Activated naive CD8-positive, alpha-beta T cell treated with anti-CD3 and anti-CD28 coated beads, Interleukin-2, amount 10 ng/mL, durations not matched to agents 7 days and 5 days (primary cell): ENCODE results near the gene EPHB2. TPM values are rescaled to one million over a fixed set of nuclear protein-coding genes. Genes with fewer than 3 reads are reported as not detected.

Experiments
- ATAC-seq: fragments of 150-1000 bp; cut with Tn5 transposase; one replicate; pipeline ENCODE4 v1.10.0; 2021; ENCODE audit warnings: low read depth, moderate library complexity
- POLR2A ChIA-PET: fragments of 350-600 bp; sonication (Branson Sonifier 250); formaldehyde crosslinking; loops from one replicate; lab custom pipeline; 2021; ENCODE audit warnings: antibody characterized with exemption; lab: Charles Lee
- DNase-seq: peaks from one replicate; pipeline ENCODE4 v3.0.0; 2021
- H3K27ac Mint-ChIP-seq: one replicate; pipeline ENCODE4 v1.8.0; 2022; ENCODE audit warnings: mild to moderate bottlenecking, mixed read lengths
- H3K27me3 Mint-ChIP-seq: one replicate; pipeline ENCODE4 v1.8.0; 2022; ENCODE audit warnings: mild to moderate bottlenecking, moderate library complexity, mixed read lengths
- H3K36me3 Mint-ChIP-seq: one replicate; pipeline ENCODE4 v1.8.0; 2021; ENCODE audit warnings: mild to moderate bottlenecking, mixed read lengths
- H3K4me1 Mint-ChIP-seq: one replicate; pipeline ENCODE4 v1.8.0; 2021; ENCODE audit warnings: mixed read lengths
- H3K4me3 Mint-ChIP-seq: one replicate; pipeline ENCODE4 v1.8.0; 2022; ENCODE audit warnings: mild to moderate bottlenecking, moderate library complexity, mixed read lengths
- H3K9me3 Mint-ChIP-seq: one replicate; pipeline ENCODE4 v1.8.0; 2021; ENCODE audit warnings: mixed read lengths
- total RNA-seq, 2 experiments: library from RNA; stranded (reverse); gene quantifications; one replicate each; pipeline ENCODE4 v1.2.3, GENCODE V29; 2021

Gene EPHB2
- total RNA-seq, 2 experiments from 2014 or later: 0.25 to 0.26 TPM

DNA sequence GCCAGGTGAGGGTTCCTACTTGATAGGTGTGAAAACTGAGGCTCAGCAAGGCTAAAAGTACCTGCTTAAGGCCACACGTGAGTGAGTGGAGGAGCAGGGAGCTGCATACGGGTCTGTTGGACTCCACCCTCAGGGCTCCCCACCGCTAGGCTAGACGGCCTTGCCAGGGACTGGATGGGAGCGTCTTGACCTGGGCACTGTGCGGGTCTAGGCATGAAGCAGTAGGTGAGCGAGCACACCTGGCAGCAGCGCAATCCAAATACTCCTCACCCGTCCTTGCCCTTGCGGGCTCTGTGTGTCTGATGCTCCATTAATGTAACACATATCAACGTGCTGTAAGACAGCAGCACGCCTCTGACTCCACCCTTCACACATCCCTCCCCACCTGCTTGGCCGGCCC, 168.0 kb downstream of the EPHB2 start:
- ATAC-seq (no peak), DNase-seq (no peak)
- H3K4me3 Mint-ChIP-seq: no peak overlapping the region
- H3K27me3 Mint-ChIP-seq: no peaks in the 10 kb centered on the region
- H3K27ac Mint-ChIP-seq: no peak overlapping the region
- POLR2A ChIA-PET: no interaction called here
- H3K9me3 Mint-ChIP-seq: no peaks in the 10 kb centered on the region
- H3K36me3 Mint-ChIP-seq: no peaks in the 10 kb centered on the region
- H3K4me1 Mint-ChIP-seq: no peaks in the 10 kb centered on the region

DNA sequence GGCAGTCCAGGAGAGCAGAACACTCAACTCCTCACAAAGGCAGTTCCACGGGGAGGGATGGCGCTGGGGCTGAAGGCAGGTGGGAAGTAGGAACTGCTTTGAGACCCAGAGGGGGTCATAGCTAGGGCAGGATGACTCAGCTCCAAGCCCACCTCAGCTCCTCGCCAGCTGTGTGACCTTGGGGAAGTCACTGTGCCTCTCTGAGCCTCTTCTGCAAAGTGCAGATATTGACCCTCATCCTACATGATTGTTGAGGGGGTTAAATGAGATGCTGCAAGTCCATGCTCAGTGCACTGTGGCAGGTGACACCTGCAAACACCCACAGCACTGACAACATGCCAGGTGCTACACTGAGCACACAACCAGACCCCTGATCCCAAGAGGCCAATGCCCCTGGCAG, 168.8 kb downstream of the EPHB2 start:
- Mint-ChIP-seq H3K4me3 (no peak overlapping the region), H3K27me3 (no peaks in the 10 kb centered on the region), H3K9me3 (no peaks in the 10 kb centered on the region), H3K4me1 (no peaks in the 10 kb centered on the region), H3K27ac (no peak overlapping the region), H3K36me3 (no peaks in the 10 kb centered on the region)
- POLR2A ChIA-PET: no interaction called here
- ATAC-seq (no peak), DNase-seq (no peak)

DNA sequence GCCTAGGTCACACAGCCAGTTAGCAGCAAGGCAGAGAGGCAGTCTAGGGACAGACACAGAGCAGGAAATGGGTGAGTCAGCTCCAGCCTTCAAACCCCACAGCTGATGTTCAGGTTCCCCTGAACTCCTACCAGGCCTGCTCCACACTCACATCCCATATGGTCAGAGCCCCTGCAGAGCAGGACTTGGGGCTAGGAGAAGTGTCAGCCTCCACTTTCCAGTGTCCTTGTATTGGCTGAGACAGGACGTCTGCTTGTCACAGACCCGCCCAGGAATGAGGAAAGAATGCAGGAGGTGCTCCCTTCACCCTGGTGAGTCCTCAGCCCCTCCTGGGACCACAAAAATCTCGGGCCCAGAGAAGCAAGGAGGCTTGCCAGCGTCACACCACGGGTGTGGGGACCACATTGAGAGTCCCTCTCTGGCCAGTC, 169.5 kb downstream of the EPHB2 start:
- no peak for DNase-seq
- H3K4me3 Mint-ChIP-seq: no peak overlapping the region
- no peaks in the 10 kb centered on the region for H3K36me3 Mint-ChIP-seq
- POLR2A ChIA-PET: no interaction called here
- H3K27me3 Mint-ChIP-seq: no peaks in the 10 kb centered on the region
- H3K9me3 Mint-ChIP-seq: no peaks in the 10 kb centered on the region
- H3K4me1 Mint-ChIP-seq: peaks cover 7% of the 10 kb centered on the region
- peak; percentile 54 for ATAC-seq
- no peak overlapping the region for H3K27ac Mint-ChIP-seq

DNA sequence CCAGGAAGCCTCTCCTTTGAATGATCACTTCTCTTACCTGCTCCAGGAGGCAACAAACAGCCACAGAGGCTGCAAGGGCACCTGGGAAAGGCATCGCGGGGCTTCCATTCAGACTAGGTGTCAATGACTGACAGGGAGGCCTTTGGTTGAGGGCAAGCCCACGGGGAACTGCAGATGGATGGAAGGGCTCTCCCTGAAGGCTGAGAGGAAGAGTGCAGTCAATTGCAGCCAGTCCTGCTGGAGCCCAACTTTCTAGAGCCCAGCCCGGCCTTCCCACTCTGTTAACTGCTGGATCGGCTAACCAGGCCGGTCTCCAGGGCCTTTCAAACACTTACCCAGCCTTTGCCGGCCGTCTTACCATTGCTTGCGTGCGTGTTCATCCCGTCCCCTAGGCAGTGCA, 172.8 kb downstream of the EPHB2 start:
- ATAC-seq (no peak), DNase-seq (no peak)
- H3K4me3 Mint-ChIP-seq: no peak overlapping the region
- peaks cover 4% of the 10 kb centered on the region for H3K27me3 Mint-ChIP-seq
- POLR2A ChIA-PET: no interaction called here
- no peak overlapping the region for H3K27ac Mint-ChIP-seq
- H3K4me1 Mint-ChIP-seq: peaks cover 9% of the 10 kb centered on the region
- H3K36me3 Mint-ChIP-seq: no peaks in the 10 kb centered on the region
- no peaks in the 10 kb centered on the region for H3K9me3 Mint-ChIP-seq

DNA sequence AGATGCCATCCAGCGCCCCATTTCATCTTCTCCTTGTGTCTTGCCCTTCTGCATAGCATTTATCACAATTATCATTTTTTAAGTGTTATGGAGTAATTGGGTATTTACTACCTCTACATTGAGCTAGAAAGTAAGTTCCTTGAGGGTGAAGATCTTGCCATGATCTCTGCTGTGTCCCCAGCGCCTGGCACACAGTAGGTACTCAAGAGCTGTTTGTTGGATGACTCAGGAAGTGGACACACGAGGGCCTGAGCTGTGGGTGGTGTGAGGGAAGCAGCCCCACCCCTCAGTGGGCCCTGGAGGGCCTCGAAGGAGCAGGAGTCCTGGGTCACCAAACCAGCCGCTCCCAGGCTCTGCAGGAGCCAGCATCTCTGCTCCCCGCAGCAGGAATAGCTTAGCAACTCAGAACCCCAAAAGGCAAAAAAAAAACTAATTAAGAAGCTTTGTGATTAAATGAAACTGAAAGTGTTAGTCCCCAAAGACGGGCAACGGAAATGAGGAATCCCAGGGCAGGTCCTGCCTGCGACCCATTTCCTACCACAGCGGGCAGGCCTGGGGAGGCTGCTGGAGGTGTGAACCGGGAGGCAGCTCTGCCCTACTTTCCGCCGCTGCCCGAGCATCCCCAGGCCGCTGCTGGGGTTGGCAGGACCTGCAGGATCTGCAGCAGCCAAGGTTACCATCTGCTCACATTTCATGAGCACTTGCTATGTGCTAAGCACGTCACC, 174.3 kb downstream of the EPHB2 start:
- Mint-ChIP-seq H3K9me3 (no peaks in the 10 kb centered on the region), H3K4me1 (peaks cover 9% of the 10 kb centered on the region), H3K36me3 (no peaks in the 10 kb centered on the region), H3K27ac (peak overlapping the region; percentile 66), H3K27me3 (peaks cover 10% of the 10 kb centered on the region), H3K4me3 (peak overlapping the region; percentile 53)
- POLR2A ChIA-PET: interaction anchor here (1.2 kb wide), 1 partner anchor 135 kb away, joined by 3 read pairs; no protein-coding TSS in a partner anchor
- DNase-seq: peak; percentile 53
- ATAC-seq: peak; percentile 65

DNA sequence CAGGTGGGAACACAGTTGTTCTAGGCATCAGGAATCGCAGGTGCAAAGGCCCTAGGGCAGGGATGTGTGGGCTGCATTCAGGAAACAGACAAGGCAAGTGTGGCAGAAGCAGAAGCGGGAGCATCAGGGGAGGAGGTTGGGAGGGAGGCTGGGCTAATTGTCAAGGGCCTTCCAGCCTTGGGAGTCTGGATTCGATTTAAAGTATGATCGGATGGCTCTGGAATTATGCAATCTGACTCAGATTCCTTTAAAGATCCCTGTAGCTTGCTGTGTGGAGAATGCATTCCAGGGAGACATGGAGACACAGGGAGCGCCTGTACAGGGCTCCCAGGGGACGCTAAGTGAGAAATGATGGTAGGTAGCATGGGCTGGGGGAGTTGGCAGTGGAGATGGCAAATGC, 175.6 kb downstream of the EPHB2 start:
- ATAC-seq: no peak
- Mint-ChIP-seq H3K4me1 (peaks cover 9% of the 10 kb centered on the region), H3K27ac (peak overlapping the region; percentile 11), H3K4me3 (no peak overlapping the region), H3K9me3 (no peaks in the 10 kb centered on the region), H3K36me3 (no peaks in the 10 kb centered on the region), H3K27me3 (peaks cover 10% of the 10 kb centered on the region)
- no peak for DNase-seq
- POLR2A ChIA-PET: no interaction called here

DNA sequence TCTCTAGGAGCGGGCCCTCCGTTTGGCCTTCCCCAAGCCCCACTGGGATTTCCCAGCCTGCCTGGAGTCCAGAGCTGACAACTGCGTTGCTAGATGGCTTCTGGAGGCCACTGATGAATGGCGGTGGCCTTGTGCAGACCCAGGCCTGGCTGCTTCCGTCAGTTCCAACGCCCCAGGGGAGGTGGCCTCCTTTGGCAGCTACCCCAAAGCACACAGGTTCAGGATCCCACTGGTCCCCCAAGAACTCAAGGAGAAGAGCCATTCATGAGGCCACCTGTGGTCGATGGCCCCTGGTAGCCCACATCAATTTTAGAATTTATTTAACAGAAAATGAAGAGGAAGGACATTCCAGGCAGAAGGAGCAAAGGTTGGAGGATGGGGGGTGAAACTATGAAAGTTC, 176.9 kb downstream of the EPHB2 start:
- H3K4me1 Mint-ChIP-seq: peaks cover 9% of the 10 kb centered on the region
- no peak for DNase-seq
- H3K27me3 Mint-ChIP-seq: peaks cover 10% of the 10 kb centered on the region
- no peak for ATAC-seq
- POLR2A ChIA-PET: no interaction called here
- no peaks in the 10 kb centered on the region for H3K36me3 Mint-ChIP-seq
- no peaks in the 10 kb centered on the region for H3K9me3 Mint-ChIP-seq
- no peak overlapping the region for H3K27ac Mint-ChIP-seq
- no peak overlapping the region for H3K4me3 Mint-ChIP-seq

DNA sequence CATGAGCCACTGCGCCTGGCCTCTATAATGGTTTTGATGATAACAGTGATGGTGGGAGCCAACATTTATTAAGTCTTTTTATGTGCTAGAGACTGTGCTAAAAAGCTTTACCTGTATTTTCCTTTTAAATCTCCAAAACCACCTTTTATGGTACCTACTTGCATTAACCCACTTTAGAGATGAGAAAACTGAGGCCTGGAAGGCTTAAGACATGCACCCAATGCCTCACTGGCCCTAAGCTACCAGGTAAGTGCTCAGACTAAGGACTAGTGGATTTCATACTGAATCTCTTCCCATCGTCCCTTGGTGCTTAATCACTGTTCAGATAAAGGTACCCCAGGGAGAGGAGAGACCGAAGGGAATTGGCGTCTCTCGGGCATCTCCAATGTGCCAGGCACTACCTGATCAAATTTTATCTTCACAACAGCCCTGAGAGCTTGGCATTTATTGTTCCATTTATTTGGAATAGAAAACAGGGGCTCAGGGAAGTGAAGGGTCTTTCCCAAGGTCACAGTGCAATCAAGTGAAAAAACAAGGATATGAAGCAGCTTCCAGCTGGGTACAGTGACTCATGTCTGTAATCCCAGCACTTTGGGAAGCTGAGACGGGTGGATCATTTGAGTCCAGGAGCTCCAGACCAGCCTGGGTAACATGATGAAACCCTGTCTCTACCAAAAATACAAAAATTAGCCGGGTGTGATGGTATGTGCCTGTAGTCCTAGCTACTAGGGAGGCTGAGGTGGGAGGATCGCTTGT, 177.9 kb downstream of the EPHB2 start:
- POLR2A ChIA-PET: no interaction called here
- DNase-seq: no peak
- H3K27me3 Mint-ChIP-seq: peaks cover 10% of the 10 kb centered on the region
- H3K9me3 Mint-ChIP-seq: no peaks in the 10 kb centered on the region
- H3K4me3 Mint-ChIP-seq: no peak overlapping the region
- no peaks in the 10 kb centered on the region for H3K36me3 Mint-ChIP-seq
- no peak overlapping the region for H3K27ac Mint-ChIP-seq
- ATAC-seq: no peak
- H3K4me1 Mint-ChIP-seq: peaks cover 9% of the 10 kb centered on the region

DNA sequence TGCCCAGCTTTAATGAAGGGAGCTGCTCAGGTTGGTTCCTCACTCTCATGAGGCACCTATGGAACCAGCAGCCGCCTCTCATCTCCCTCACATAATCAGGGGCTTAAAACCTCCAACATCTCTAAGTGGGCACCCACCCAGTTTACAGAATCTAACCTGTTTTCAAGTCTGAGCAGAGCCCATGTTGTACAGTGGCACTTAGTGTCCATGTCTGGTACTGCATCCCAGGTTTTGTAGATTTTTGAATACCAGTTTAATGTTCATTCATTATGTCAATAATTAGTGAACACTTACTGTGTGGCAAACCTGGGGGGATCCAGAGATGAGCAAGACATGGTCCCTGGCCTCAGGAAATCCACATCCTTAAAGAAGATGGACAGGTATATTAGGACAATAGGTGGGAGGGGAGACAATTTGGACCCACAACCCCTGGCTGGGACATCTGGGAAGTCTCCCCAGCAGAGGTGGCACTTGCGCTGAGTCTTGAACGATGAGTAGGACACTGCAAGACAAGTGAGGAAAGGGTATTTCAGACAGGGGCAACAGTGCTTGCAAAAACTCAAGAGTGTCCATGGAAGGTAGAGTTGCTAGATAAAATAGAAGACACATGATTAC, 178.7 kb downstream of the EPHB2 start:
- H3K4me1 Mint-ChIP-seq: peaks cover 9% of the 10 kb centered on the region
- H3K9me3 Mint-ChIP-seq: no peaks in the 10 kb centered on the region
- ATAC-seq (no peak), DNase-seq (no peak)
- H3K27me3 Mint-ChIP-seq: peaks cover 10% of the 10 kb centered on the region
- POLR2A ChIA-PET: no interaction called here
- H3K36me3 Mint-ChIP-seq: no peaks in the 10 kb centered on the region
- H3K4me3 Mint-ChIP-seq: no peak overlapping the region
- H3K27ac Mint-ChIP-seq: no peak overlapping the region

DNA sequence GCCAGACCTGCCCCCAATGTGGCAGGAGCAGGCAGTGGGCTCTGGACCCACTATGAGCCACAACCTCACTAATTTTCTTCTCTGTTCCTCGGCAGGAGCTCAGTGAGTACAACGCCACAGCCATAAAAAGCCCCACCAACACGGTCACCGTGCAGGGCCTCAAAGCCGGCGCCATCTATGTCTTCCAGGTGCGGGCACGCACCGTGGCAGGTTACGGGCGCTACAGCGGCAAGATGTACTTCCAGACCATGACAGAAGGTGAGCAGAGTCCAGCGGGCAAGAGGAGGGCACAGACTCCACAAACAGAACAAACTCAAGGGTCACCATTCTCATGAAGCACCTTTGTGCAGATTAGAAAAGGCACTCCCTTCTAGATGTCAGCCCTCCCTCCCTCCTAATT, 182.2 kb downstream of the EPHB2 start:
- no peaks in the 10 kb centered on the region for H3K4me1 Mint-ChIP-seq
- no peak overlapping the region for H3K4me3 Mint-ChIP-seq
- no peaks in the 10 kb centered on the region for H3K9me3 Mint-ChIP-seq
- ATAC-seq (no peak), DNase-seq (no peak)
- H3K27ac Mint-ChIP-seq: no peak overlapping the region
- no peaks in the 10 kb centered on the region for H3K36me3 Mint-ChIP-seq
- H3K27me3 Mint-ChIP-seq: peaks cover 10% of the 10 kb centered on the region
- POLR2A ChIA-PET: no interaction called here

DNA sequence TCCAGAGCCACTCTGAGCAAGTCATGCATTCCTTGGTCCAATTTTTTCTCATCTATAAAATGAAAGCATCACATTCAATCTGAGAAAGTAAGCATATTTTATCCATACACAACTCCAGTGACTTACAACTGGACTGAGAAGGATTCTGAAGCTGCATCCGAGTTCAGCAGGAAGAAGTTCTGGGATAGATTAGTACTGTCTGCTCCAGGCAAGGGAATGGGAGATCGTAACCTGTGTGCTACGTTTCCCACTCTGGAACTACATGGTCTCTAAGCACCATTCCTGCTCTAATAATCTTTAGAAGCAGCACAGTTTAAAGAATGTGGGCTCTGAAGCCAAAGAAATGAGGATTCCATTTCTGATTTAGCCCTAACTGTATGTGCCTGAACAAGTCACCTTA, 182.7 kb downstream of the EPHB2 start:
- Mint-ChIP-seq H3K4me1 (no peaks in the 10 kb centered on the region), H3K27me3 (peaks cover 12% of the 10 kb centered on the region), H3K36me3 (no peaks in the 10 kb centered on the region), H3K4me3 (no peak overlapping the region), H3K27ac (no peak overlapping the region), H3K9me3 (no peaks in the 10 kb centered on the region)
- POLR2A ChIA-PET: no interaction called here
- no peak for DNase-seq
- no peak for ATAC-seq

DNA sequence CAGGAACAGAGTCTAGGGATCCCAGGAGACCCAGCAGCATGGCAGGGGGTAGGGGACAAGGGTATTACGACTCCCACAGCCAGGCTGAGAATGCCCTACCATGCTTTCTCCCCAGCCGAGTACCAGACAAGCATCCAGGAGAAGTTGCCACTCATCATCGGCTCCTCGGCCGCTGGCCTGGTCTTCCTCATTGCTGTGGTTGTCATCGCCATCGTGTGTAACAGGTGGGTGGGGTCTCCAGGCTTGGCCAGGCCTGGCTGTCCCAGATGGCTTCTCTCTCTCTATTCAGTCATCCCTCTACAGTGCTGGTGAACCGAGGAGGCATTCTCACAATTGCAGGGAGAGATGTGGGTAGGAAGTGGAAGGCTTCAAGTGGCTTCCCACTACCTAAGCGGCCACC, 184.7 kb downstream of the EPHB2 start:
- H3K4me1 Mint-ChIP-seq: no peaks in the 10 kb centered on the region
- peaks cover 10% of the 10 kb centered on the region for H3K27me3 Mint-ChIP-seq
- DNase-seq (no peak), ATAC-seq (no peak)
- H3K4me3 Mint-ChIP-seq: no peak overlapping the region
- no peaks in the 10 kb centered on the region for H3K9me3 Mint-ChIP-seq
- POLR2A ChIA-PET: no interaction called here
- H3K27ac Mint-ChIP-seq: no peak overlapping the region
- H3K36me3 Mint-ChIP-seq: no peaks in the 10 kb centered on the region

DNA sequence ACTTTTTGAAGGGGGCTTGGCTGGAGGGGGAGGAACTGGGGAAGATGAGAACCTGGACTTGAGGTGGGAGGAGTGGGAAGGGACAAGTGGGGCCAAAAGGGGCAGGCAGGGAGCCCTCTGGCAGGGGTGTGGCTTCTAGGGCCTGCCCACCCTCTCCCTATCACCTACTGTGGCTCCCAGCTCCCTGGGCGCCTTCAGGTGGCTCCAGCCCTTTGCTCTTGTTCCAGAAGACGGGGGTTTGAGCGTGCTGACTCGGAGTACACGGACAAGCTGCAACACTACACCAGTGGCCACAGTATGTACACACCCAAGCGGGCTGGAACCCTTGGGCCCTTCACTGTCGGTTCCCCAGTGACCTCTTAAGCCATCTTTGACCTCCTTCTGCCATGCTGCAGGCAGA, 185.5 kb downstream of the EPHB2 start:
- POLR2A ChIA-PET: no interaction called here

DNA sequence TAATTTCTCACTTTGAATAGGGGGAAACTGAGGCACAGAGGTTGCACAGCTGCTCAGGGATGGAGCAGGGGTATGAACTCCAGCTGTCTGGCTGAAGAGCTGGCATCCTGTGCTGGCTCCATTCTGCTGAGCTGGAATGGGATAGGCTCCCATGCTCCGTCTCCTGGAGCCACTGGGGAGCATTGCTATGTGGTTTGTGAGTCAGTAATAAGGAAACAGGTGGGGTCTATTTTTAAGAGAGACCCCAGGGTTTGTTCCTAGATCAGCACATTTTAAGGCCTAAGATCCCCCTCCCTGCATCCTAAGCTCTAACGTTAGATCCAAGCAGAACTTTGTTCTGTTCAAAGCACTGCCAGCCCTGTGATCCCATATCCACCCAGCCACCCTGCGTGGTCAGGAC, 189.8 kb downstream of the EPHB2 start:
- ATAC-seq: no peak
- POLR2A ChIA-PET: no interaction called here
- Mint-ChIP-seq H3K4me3 (no peak overlapping the region), H3K4me1 (no peaks in the 10 kb centered on the region), H3K27me3 (peaks cover 20% of the 10 kb centered on the region), H3K9me3 (no peaks in the 10 kb centered on the region), H3K36me3 (no peaks in the 10 kb centered on the region), H3K27ac (no peak overlapping the region)
- DNase-seq: no peak

More for the DNA sequence above, 185.5 kb downstream of the EPHB2 start:
- H3K27me3 Mint-ChIP-seq: peaks cover 14% of the 10 kb centered on the region
- H3K9me3 Mint-ChIP-seq: no peaks in the 10 kb centered on the region
- DNase-seq (no peak), ATAC-seq (no peak)
- H3K4me1 Mint-ChIP-seq: no peaks in the 10 kb centered on the region
- no peak overlapping the region for H3K27ac Mint-ChIP-seq
- no peak overlapping the region for H3K4me3 Mint-ChIP-seq
- H3K36me3 Mint-ChIP-seq: no peaks in the 10 kb centered on the region
